Thyroid gland (tissue), 4 donors: Measurements from ENCODE around the gene OR13C3.

Experiments
- CTCF ChIP-seq, 6 experiments: fragments of 200-600 bp in 3 of 6; fragments of 450-650 bp in 3 of 6; sonication (generic) in 3 of 6; IDR thresholded peaks; one replicate each; pipeline ENCODE4 v1.5.1; 2016 to 2019; ENCODE audit warnings: antibody characterized with exemption in 6 of 6, mild to moderate bottlenecking in 2 of 6, inconsistent platforms in 1 of 6, moderate library complexity in 1 of 6
- POLR2A ChIP-seq, 2 donors: fragments of 450-650 bp; IDR thresholded peaks; one replicate each; pipeline ENCODE4 v1.6.1; 2017; ENCODE audit warnings: antibody characterized with exemption in 2 of 2, mild to moderate bottlenecking in 2 of 2, moderate library complexity in 1 of 2

DNA sequence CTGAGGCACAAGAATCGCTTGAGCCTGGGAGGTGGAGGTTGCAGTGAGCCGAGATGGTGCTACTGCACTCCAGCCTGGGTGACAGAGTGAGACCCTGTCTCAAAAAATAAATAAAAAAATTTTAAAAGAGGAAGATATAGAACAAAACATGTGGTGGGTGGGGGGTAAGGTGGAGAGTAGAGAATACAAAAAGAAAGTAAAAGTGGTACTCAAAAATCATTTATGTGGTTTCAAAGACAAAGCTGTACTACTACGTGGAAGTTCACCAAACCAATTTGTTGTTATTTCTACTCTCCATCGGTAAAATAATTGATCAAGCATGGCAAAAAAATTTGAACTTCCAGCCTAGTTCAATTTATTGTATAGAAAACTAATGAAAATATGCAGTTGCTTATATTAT lies 8.0 kb upstream of the OR13C3 start:
- TF ChIP-seq CTCF (IDR thresholded peaks at IDR 0.05), result no peak
- no peak for TF ChIP-seq POLR2A (IDR thresholded peaks at IDR 0.05)
